NCI-H1930 (cell line): Measurements from ENCODE around the gene ERMARD.

Experiments used
- DNase-seq, 2 experiments: peaks; one replicate each; lab custom pipeline; 2025; lab: John Stamatoyannopoulos, UW

The ERMARD gene

DNA sequence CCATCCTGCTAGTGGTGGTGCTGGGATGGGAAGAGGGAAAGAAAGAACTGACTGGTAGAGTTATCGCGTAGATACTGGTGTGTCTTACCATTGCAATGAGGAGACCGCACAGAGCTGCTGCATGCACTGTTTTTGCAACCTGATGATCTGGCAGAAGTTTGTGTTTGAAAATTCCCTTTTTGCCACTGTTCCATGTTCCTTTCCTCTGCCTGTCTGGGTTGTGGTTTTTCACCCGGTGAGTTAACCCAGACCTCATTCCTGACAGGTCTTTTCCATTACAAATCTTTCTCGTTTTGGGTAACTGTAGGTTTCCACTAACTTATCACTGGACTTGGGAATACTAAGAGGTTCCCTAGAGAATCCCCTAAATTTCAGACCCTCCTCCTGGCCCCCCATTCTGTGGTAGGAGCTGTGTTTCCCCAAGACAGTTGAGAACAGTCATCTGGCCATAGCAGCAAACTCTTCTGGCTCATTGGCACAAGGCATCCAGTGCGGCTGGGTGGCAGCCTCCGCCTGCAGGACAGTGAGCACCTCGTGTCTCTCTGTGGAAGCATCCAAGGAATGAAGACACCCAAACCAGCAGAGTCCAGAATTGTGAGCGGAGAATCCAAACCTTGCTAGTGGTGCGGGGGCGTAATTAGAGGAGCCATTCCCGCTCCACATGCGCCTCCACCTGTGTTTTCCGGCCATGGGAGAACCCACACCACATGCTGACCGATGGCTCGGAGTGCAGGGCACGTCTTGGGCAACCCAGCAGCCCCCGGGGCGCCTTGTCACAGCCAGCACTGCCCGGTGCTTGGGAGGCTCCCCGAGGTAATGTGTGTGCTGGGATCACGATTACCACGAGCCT, 32.8 kb downstream of the ERMARD start:
- DNase-seq, result no peak

GRCh38 chr6:169784821-169785340, 33.5 kb downstream of the ERMARD start:
- no peak for DNase-seq

GRCh38 chr6:169785566-169785965, 34.1 kb downstream of the ERMARD start:
- no peak for DNase-seq

DNA sequence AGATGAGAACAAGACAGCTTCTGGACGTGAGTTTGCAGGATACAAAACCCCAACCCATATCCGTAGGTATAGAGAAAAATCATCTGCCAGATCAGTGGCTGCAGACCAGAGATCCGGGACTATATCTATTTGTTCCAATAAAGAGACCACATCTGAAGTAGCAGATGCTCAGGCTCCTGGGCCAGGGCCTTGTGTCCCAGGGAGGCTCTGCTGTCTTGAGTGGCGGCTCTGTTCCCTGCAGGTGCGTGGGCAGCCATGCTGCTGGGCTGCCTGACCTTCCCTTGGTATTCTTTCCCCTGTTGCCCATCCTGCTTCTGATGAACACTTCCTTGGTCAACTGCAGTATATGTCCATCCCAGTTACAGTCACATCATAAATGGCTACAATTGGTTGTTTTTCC, 34.9 kb downstream of the ERMARD start:
- no peak for DNase-seq

DNA sequence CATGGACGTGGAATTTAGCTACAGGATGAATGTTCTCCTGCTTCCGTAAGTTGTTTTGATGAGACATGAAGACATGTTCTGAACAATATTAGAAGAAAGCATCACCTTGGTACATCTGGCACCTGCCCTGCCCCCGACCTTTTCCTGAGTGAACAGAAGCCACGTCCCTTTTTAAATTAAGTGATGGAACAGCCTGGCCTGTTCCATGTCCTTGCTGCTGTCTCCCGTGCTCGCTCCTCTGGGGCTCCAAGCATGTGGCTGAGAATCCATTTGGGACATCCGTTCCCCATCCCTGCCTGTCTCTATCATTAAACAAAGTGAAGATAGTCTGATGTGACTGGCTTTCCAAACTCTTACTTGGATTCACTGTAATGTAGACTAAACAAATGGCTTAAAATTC, 36.4 kb downstream of the ERMARD start:
- no peak for DNase-seq

DNA sequence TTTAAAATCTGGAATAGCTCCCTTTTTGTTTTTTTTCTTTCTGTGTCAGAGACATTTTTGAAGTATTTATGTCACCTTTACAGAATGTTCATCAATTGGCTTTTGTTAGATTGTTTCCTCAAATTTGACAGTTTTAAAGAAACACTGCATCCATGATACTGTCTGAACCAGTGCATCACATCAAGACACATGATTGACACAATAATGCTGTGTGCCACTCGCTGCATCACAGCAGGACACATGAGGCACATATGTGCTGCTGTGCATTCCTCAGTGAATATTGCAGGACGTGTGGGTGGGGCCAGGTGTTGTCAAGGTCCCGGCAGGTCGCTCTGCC, 37.4 kb downstream of the ERMARD start:
- DNase-seq, result no peak

DNA sequence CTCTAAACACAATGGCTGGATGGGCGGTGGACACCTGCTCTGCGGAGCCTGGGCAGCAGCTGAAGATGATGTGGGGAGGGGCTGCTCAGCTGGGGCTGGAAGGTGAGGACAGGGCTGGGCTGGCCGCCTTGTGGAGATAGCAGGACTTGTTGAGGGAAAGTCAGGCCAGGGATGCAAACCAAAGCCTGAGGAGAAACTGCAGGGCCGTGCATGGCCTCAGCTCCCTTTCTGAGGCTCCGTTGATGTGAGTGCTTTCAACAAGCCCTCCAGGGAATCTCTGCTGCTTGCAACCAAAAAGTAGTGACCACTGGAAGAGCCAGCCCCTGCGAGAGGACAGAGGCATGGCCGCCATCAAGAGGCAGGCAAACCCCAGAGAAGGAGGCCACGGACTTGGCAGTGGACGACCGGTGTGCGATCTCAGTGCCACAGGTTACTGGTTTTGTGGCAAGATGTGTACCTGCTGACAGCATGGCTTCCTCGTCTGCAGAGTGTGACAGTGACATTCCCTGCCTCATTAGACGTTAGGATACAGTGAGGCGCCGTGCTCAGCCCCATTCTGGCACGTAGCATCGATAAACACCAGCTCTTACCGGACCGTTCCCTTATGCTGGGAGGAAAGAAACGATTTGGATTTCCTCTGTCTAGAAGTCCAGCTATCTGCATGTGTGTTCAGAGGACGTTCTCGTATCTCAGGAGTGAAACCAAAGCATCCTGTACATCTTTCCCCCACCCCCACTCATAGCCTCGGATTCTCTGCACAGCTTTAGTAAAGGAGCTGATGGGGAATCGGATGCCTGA, 37.9 kb downstream of the ERMARD start:
- no peak for DNase-seq

GRCh38 chr6:169789944-169790927, 38.8 kb downstream of the ERMARD start:
- peak; percentile 36 to 44 for DNase-seq

GRCh38 chr6:169791721-169792131, 40.3 kb downstream of the ERMARD start:
- DNase-seq, result no peak

GRCh38 chr6:169792306-169793015, 41.0 kb downstream of the ERMARD start:
- no peak for DNase-seq

GRCh38 chr6:169793408-169793807, 42.0 kb downstream of the ERMARD start:
- DNase-seq, result no peak

DNA sequence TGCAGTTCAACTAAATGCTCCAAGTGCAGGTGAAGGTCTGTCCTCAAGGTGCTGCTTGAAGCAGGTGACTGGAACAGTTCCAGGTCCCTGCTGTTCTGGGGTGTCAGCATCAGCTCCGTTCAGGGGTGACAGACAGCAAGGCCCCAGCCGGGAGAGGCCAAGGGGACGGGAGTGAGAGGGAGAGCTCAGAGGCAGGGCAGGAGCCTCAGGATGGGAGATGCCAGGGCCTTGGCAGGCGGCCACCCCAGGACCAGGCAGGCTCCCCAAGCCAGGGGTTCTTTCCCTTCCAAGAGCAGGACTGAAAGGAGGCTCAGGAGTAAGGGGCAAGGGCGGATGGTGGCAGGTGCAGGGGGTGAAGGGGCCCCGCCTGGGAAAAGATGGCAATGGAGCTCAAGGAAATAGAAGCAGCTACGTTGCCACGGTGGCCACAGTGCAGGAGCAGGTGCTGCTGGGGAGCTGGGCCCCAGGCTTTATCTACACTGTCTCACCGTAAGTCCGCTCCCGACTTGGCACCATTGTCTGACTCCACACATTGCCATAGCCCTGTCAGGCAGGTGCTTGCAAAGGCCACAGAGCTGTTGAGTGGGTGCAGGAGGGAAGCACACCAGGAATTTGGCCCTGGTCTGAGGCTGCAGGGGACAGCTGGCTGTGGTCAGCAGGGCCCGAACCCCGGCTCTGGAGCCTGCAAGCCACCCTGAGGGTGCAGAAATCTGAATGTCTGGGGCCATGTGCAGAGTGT, 43.1 kb downstream of the ERMARD start:
- DNase-seq, result no peak

DNA sequence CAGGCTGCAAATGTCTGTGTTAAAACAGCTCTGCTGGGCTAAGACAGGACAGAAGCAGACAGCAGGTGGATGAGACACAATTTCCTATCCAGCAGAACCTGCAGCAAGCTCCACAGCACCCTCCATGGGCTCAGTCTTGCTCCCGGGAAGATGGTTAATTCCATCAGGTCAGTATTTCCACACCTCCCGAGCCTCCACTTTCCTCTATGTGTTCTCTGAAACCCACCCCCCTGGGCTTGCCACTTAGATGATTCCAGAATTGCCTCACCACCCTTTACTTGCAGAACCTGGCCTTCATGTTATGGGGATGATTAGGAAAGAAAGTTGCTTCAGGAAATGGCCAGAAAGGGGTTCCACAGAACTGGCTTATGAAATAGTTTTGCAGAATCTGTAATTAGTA, 43.8 kb downstream of the ERMARD start:
- DNase-seq, result no peak

DNA sequence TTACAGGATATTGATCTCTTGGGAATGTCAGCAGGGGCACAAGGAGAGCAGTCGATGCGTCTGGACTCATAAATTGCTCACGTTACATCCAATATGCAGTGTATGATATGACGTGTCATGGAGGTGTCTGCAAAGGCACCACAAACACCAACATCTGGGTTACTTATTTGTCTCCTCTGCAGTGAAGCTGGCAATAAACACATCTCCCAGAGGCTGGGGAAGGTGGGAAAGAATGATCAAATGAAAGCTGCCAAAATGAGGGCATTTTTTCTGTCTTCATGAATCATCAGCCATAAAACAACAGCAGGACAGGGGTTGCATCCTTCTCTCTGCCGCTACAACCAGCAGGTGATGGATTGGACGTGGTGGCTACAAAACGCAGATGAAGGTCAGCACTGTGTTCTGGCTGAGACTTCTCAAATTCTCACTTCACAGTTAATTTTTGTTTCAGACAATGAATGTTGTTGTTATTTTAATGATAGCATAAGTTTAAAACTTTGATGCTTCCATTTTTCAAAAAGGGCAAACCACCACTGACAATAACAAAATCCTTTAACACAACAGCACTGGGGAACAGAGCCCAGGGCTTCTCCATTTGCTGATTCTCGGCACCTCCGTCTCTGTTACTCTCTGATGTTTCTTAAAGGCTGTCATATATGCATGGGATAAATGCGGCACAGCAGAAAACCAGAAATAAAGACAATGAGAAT, 47.5 kb downstream of the ERMARD start:
- DNase-seq, result no peak

DNA sequence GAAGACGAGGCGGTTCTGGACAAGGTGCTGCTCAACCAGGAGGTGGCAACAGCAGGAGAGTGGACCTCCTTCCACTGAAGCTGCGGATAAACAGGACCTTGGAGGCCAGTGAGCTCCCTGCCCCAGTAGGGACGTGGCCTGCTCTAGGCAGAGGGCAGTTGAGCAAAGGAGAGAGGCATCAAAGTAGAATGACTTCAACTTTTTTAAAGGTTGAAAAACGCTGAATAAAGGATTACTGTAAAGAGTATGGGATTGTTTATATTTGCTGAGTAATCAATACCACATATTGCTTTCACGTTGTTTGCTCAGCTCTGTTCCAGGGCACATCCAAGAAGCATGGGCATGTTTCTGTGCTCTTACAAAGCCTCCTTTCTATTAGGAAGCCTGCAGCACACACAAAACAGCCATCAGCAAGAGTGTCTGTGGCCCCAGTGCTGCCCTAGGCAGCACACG, 48.1 kb downstream of the ERMARD start:
- DNase-seq, result no peak

DNA sequence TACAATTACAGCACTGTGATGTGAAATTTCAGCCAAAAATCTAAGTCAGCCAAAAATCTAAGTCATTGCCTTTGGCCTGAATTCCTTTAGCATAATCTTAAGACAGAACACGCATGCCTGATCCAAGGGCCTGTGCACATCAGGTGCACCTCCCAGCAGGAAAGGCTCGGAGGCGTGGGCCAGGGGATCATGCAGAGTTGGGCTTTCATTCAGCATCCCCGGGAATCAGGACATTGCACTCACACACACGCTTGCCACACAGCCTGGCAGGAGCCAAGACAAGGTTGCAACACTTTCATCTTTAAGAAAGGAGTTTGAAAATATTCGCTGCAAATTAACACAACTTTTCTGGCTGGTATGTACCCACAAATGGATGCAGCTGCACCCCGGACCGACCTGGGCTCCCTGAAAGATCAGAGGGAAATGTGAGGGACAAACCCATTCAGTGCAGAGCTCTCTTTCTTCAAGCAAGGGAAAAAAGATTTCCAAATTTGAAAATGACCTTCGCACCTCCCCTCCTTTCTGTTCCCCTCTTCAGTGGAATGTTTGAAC, 48.8 kb downstream of the ERMARD start:
- no peak for DNase-seq

- DNase-seq, result no peak
These were observed 49.4 kb downstream of the ERMARD start for GRCh38 chr6:169800668-169801395.

DNA sequence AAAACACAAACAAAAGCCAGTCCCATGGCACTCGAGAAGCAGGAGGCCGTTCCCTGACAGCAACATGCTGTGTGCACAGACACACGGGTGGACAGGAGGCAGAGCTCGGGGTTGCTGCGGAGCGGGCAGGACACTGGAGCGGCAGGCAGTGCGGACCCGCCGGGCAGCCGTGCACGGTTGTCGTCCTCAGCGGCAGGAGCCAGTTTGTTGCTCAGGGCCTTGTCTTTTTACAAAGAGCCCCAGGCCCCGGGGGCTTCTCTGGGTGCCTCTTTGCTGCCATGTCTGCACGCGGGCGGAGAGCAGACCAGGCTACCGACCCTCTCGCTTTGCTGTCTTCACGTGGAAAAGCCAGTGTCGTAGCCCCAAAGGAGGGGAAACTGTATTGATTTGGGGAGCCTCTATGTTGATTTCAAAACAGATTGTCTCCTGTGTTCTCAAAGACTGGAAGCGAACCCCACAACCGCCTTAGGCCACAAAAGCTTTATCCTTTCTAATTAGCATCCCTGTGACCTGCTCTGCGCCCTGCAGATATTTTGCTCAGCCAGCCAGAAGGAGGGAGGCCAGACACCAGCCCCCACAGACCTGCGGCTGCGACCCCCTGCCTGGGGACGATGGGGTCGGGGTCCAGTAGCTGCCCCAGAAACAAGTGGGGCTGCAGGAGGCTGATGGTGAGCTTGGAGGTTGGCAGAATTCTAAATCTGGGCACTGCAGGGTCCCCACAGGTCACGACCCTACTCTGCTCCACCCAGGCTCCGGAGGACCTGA, 50.2 kb downstream of the ERMARD start:
- DNase-seq, result no peak
